Panc1 (cell line): ENCODE measurements around the gene PAXIP1. TPM values are rescaled to one million over a fixed set of nuclear protein-coding genes. Genes with fewer than 3 reads are reported as not detected.
"Not testable (repeated sequence)": the region's sequence is repeated elsewhere in the genome, so short reads cannot be mapped to it uniquely, and the experiment has no call there.

Experiments used
- ATAC-seq: fragments of 200-7000 bp; cut with Tn5 transposase; 2 replicates; pipeline ENCODE4 v1.9.1; 2020; ENCODE audit warnings: mild to moderate bottlenecking, moderate library complexity
- BruUV-seq: library from RNA; stranded (reverse); fragments of 400-500 nt; replicated peaks from 2 replicates; lab custom pipeline; 2021; lab: Mats Ljungman, UMichigan
- CTCF ChIA-PET: fragments of 300-600 bp; sonication (Branson Sonifier 250); formaldehyde crosslinking; loops from one replicate; lab custom pipeline; 2022; ENCODE audit warnings: antibody characterized with exemption; lab: Charles Lee
- POLR2A ChIA-PET: fragments of 300-600 bp; sonication (Branson Sonifier 250); formaldehyde crosslinking; loops from one replicate; lab custom pipeline; 2022; ENCODE audit warnings: antibody characterized with exemption; lab: Charles Lee
- DNase-seq: peaks from one replicate; pipeline ENCODE4 v3.0.0-alpha.2; 2010; ENCODE audit warnings: low read depth, low spot score
- H3K27ac ChIP-seq: 2 replicates; pipeline ENCODE4 v1.5.1; 2011; ENCODE audit warnings: mild to moderate bottlenecking, low read length, inconsistent platforms
- H3K27me3 ChIP-seq: fragments of 200-500 bp; sonication (Bioruptor generic); 2 replicates; pipeline ENCODE4 v1.6.0; 2014; ENCODE audit warnings: low read length, inconsistent platforms; ENCODE audit not compliant: control insufficient read depth, insufficient read depth
- H3K36me3 ChIP-seq: fragments of 200-500 bp; sonication (Bioruptor generic); 2 replicates; pipeline ENCODE4 v1.5.1; 2014; ENCODE audit warnings: inconsistent platforms, mild to moderate bottlenecking, low read length, moderate library complexity; ENCODE audit not compliant: control insufficient read depth, insufficient read depth
- H3K4me1 ChIP-seq: 2 replicates; pipeline ENCODE4 v1.5.1; 2011; ENCODE audit warnings: inconsistent platforms, mild to moderate bottlenecking, low read length, moderate library complexity; ENCODE audit not compliant: control insufficient read depth, insufficient read depth
- H3K4me3 ChIP-seq, 2 experiments: 2 replicates each; pipeline ENCODE4 v1.5.1; 2011 to 2012; ENCODE audit warnings: low read depth in 2 of 2, low read length in 2 of 2, mild to moderate bottlenecking in 2 of 2, inconsistent platforms in 1 of 2, moderate library complexity in 1 of 2
- H3K9me3 ChIP-seq: fragments of 200-500 bp; sonication (Bioruptor generic); 2 replicates; pipeline ENCODE4 v1.5.1; 2014; ENCODE audit warnings: low read depth, mild to moderate bottlenecking, inconsistent platforms, low read length, moderate library complexity; ENCODE audit not compliant: control insufficient read depth, insufficient read depth
- CTCF ChIP-seq: fragments of 450-650 bp; IDR thresholded peaks from 2 replicates; pipeline ENCODE4 v1.5.1; 2017; ENCODE audit warnings: mild to moderate bottlenecking
- POLR2AphosphoS5 ChIP-seq: IDR thresholded peaks from 2 replicates; pipeline ENCODE4 v1.6.1; 2012; ENCODE audit warnings: mild to moderate bottlenecking, low read depth, low read length, moderate library complexity
- REST ChIP-seq, 2 experiments: IDR thresholded peaks; 2 replicates each; pipeline ENCODE4 v1.6.1; 2011 to 2012; ENCODE audit warnings: low read depth in 2 of 2, control low read depth in 1 of 2, low read length in 1 of 2, mild to moderate bottlenecking in 1 of 2, moderate library complexity in 1 of 2; ENCODE audit not compliant: insufficient read depth in 1 of 2
- SIN3A ChIP-seq: IDR thresholded peaks from 2 replicates; pipeline ENCODE4 v1.6.1; 2012; ENCODE audit warnings: low read depth, mild to moderate bottlenecking, low read length, moderate library complexity, borderline replicate concordance; ENCODE audit not compliant: insufficient read depth
- TCF7L2 ChIP-seq: IDR thresholded peaks from 2 replicates; pipeline ENCODE4 v1.6.1; 2011; ENCODE audit warnings: mild to moderate bottlenecking, low read depth, low read length, inconsistent platforms
- in situ Hi-C: cut with HindIII; loops from 2 replicates; pipeline ENCODE4 v1.10.0; 2016; ENCODE audit warnings: low sequenced_read_pairs, low pct_unique_long_range_greater_than_20kb
- intact Hi-C: fragments of 100-400 bp; cut with micrococcal nuclease; formaldehyde crosslinking; loops from one replicate; pipeline ENCODE4 v1.10.0; 2022; ENCODE audit not compliant: unreplicated experiment
- total RNA-seq: library from RNA; stranded (reverse); gene quantifications from one replicate; pipeline ENCODE4 v1.2.1, GENCODE V29; 2021; ENCODE audit not compliant: unreplicated experiment

The PAXIP1 gene
- total RNA-seq, 1 experiment from 2014 or later: 27.3 TPM

- Histone ChIP-seq H3K27ac (peak overlapping the region; percentile 89), H3K36me3 (no peaks in the 10 kb centered on the region), H3K4me1 (peaks cover 6% of the 10 kb centered on the region; the same call in 1 of the 2 replicates), H3K4me3 (peak overlapping the region; percentile 73 to 95), H3K9me3 (no peaks in the 10 kb centered on the region), H3K27me3 (no peaks in the 10 kb centered on the region; the same call in 1 of the 2 replicates)
- TF ChIP-seq SIN3A (peak; percentile 62; the same call in 1 of the 2 replicates), REST (IDR thresholded peaks at IDR 0.05; ENCODE audit: insufficient read depth in 1 of 2, low read depth in 2 of 2, low read length in 1 of 2) (no peak), TCF7L2 (no peak), CTCF (no peak)
- ATAC-seq (peak; percentile 83), DNase-seq (peak; percentile 99)
- POLR2A ChIA-PET: interaction anchor here (0.6 to 0.7 kb wide), 2 partner anchors 9 to 248 kb away, joined by 3 to 4 read pairs; no protein-coding TSS in a partner anchor
- intact Hi-C loops: loop anchor here (5.0 kb wide), 1 partner anchor 414 kb away; no protein-coding TSS in a partner anchor
- BruUV-seq: no TSS peak
- CTCF ChIA-PET: interaction anchor here (0.5 to 2.0 kb wide), 8 partner anchors 13 to 417 kb away, joined by 3 to 10 read pairs (median 3); no protein-coding TSS in a partner anchor
- in situ Hi-C loops: no loop called here
Observed at GRCh38 chr7:154928136-154929005, 74.6 kb downstream of the PAXIP1 start.

- peak overlapping the region; percentile 89 for H3K27ac ChIP-seq
- no peaks in the 10 kb centered on the region; the same call in 1 of the 2 replicates for H3K27me3 ChIP-seq
- ATAC-seq (peak; percentile 80), DNase-seq (peak; percentile 86)
- in situ Hi-C loops (no loop called here), intact Hi-C loops (loop anchor here (5.0 kb wide), 1 partner anchor 415 kb away; no protein-coding TSS in a partner anchor)
- H3K36me3 ChIP-seq: no peaks in the 10 kb centered on the region
- H3K9me3 ChIP-seq: no peaks in the 10 kb centered on the region
- peak overlapping the region; percentile 73 to 95 for H3K4me3 ChIP-seq
- POLR2A ChIA-PET: interaction anchor here (0.6 kb wide), 1 partner anchor 249 kb away, joined by 4 read pairs; no protein-coding TSS in a partner anchor
- peaks cover 6% of the 10 kb centered on the region; the same call in 1 of the 2 replicates for H3K4me1 ChIP-seq
- CTCF ChIA-PET: interaction anchor here (0.6 to 2.0 kb wide), 11 partner anchors 14 to 436 kb away, joined by 3 to 10 read pairs (median 3); no protein-coding TSS in a partner anchor
- TF ChIP-seq CTCF (peak; percentile 74), POLR2AphosphoS5 (no peak)
- no TSS peak for BruUV-seq
Observed at GRCh38 chr7:154927624-154928125, 75.2 kb downstream of the PAXIP1 start.

- H3K4me3 ChIP-seq, H3K27ac ChIP-seq, H3K4me1 ChIP-seq, DNase-seq, H3K9me3 ChIP-seq, ATAC-seq, in situ Hi-C loops, POLR2A ChIA-PET, BruUV-seq, intact Hi-C loops, H3K36me3 ChIP-seq, CTCF ChIA-PET, H3K27me3 ChIP-seq: not testable (repeated sequence)
Observed at GRCh38 chr7:154922472-154922871, 80.5 kb downstream of the PAXIP1 start.
